CD4-positive, alpha-beta T cell treated with Interleukin-6 for 4 hours (primary cell): Measurements from ENCODE around the gene CCNQ.

ENCODE experiments used
- DNase-seq: peaks from one replicate; pipeline ENCODE4 v3.0.0-alpha.2; 2020; ENCODE audit warnings: mixed read lengths

The CCNQ gene

GRCh38 chrX:153572601-153573000 lies 26.3 kb downstream of the CCNQ start:
- DNase-seq, result no peak

DNA sequence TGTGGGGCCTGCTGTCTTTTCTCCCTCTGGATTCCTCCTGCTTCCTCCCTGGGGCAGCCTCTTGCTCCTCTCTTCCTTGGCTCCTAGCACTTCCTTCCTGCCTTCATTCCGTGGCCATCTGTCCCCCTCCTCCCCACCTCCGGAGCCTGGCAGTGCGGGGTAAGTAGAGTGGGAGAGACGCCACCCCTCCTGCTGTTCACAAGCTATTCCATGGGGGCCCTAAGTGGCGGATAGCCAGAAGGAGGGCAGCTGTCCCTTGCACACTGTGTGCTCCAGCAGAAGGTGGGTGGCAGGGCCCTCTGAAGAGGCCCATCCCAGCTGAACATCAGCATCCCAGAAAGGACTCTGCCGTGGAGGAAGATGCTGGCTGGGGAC lies 27.4 kb downstream of the CCNQ start:
- DNase-seq, result no peak

DNA sequence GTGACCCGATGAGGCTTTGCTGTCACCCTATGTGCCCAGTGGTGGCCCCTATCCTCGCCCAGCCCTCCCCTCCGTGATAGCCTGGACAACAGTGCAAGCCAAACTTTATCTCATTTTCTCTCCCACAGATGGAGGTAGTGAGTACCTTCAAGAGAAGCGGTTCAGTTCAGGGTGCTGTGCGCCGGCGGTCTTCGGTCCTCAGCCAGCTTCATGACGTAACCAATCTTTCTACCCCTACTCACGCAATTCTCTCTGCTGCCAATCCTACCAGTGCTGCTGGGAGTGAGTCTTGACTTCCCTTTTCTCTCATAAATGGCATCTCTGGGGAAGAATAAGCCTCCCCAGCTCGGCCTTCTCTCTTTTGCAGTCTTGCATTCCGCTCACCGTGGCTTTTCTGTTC lies 29.5 kb downstream of the CCNQ start:
- DNase-seq, result no peak

GRCh38 chrX:153568451-153569011 lies 30.4 kb downstream of the CCNQ start:
- no peak for DNase-seq

- no peak for DNase-seq
Observed at GRCh38 chrX:153565996-153566580, 32.9 kb downstream of the CCNQ start.

- DNase-seq, result no peak
Observed at GRCh38 chrX:153564047-153564606, 34.8 kb downstream of the CCNQ start.

- DNase-seq, result no peak
Observed at GRCh38 chrX:153562546-153562945, 36.4 kb downstream of the CCNQ start.

GRCh38 chrX:153561337-153561736 lies 37.6 kb downstream of the CCNQ start:
- DNase-seq, result no peak

GRCh38 chrX:153560466-153560865 lies 38.5 kb downstream of the CCNQ start:
- no peak for DNase-seq

DNA sequence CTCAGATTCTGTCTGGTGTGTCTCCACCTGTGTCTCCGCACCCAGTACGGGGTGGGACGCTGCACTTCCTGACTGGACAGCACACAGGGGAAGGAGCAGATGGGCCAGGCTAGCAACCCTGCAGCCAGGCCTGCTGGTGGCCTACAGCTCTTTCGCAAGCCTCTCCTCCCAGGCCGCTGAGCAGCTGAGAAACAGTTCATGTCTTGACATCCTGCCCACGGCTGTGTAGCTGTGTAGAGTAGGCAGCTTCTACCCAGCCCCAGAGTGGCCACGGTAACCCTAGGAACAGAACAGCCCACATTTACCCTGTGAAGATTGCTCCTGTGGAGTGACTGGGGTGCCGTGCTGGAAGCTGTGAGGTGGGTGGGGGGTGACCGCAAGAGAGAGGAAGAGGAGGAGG lies 38.9 kb downstream of the CCNQ start:
- no peak for DNase-seq

DNA sequence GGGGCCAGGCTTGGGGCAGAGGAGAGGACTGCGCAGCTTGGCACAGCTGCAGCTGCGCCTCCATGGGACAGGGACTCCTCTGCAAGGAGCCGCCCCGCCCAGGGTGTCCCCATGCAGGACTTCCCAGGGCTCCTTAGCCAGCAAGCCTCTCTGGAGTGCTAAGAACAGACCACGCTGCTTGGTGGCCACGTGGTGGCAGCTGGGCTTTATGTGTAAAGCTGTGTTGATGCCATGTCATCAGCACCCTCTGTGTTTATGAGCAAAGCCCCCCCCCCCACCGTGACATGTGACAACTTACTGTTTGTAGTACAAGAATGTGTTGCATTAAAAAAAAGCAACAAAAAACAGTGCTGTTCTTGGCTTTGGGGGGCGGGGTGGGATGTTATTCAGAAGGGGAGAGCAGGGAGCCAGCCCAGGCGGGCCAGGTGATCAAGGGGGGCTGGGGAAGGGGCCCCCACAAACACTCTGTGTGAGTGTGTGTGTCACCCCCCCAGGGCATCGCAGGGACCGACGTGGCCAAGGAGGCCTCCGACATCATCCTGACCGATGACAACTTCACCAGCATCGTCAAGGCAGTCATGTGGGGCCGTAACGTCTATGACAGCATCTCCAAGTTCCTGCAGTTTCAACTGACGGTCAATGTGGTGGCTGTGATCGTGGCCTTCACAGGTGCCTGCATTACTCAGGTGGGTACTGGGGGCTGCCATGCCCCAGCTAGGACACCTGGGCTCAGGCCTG lies 41.2 kb downstream of the CCNQ start:
- no peak for DNase-seq

GRCh38 chrX:153556767-153557166 lies 42.2 kb downstream of the CCNQ start:
- DNase-seq, result no peak

GRCh38 chrX:153554519-153555167 lies 44.3 kb downstream of the CCNQ start:
- DNase-seq, result peak; percentile 73

DNA sequence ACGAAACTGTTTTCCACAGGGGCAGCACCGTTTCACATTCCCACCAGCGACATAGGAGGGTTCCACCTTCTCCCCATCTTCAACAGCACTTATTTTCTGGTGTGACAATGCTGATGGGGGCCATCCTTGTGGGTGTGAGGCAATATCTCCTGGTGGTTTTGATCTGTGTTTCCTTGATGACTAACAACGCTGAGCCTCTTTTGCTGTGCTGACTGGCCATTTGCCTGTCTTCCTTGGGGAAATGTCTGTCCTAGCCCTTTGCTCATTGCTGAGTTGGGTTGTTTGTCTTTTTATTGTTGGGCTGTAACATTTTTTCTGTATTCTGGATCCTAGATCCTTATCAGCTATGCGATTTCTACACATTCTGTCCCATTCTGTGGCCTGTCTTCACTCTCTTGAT lies 47.8 kb downstream of the CCNQ start:
- DNase-seq, result no peak

- DNase-seq, result no peak
Observed at GRCh38 chrX:153549807-153550206, 49.1 kb downstream of the CCNQ start.

GRCh38 chrX:153549231-153549630 lies 49.7 kb downstream of the CCNQ start:
- no peak for DNase-seq

DNA sequence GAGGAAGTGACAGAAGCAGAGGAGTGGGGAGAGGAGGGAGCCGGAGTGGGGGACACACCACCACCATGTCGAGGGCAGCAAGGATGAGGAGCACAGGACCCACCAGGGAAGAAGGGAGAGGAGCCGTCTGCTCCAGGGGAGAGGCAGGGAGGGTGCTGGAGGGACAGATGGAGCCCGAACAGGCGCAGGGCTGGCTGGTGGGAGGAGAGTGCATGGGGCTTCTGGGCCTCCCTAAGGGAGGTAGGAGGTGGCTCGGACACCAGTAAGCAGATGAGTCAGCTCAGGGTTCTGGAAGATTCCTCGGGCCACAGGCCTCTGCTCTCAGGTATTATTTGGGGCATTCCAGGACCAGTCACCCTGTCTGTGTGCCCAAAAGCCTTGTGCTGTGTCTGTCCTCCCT lies 51.7 kb downstream of the CCNQ start:
- DNase-seq, result no peak

DNA sequence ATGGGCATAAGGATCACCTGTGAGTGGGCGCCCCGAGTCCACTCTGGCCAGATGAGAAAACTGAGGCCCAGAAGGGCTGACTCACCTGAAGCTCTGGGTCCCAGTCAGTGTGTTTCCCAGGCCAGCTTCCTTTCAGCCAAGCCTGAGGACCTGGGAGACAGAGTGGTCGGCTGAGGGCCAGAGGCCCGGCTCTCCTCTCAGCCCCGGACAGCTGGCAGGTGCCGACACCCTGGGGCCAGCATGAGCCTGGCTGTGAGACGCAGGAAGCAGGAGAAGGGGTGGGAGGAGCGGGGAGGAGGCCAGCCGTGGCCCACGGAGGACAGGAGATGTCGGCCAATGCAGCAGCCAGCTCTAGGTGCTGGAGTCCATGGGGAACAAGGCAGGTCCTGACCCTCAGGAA lies 52.6 kb downstream of the CCNQ start:
- no peak for DNase-seq

GRCh38 chrX:153544727-153545126 lies 54.2 kb downstream of the CCNQ start:
- DNase-seq, result no peak

- DNase-seq, result no peak
Observed at GRCh38 chrX:153539979-153540358, 59.0 kb downstream of the CCNQ start.

DNA sequence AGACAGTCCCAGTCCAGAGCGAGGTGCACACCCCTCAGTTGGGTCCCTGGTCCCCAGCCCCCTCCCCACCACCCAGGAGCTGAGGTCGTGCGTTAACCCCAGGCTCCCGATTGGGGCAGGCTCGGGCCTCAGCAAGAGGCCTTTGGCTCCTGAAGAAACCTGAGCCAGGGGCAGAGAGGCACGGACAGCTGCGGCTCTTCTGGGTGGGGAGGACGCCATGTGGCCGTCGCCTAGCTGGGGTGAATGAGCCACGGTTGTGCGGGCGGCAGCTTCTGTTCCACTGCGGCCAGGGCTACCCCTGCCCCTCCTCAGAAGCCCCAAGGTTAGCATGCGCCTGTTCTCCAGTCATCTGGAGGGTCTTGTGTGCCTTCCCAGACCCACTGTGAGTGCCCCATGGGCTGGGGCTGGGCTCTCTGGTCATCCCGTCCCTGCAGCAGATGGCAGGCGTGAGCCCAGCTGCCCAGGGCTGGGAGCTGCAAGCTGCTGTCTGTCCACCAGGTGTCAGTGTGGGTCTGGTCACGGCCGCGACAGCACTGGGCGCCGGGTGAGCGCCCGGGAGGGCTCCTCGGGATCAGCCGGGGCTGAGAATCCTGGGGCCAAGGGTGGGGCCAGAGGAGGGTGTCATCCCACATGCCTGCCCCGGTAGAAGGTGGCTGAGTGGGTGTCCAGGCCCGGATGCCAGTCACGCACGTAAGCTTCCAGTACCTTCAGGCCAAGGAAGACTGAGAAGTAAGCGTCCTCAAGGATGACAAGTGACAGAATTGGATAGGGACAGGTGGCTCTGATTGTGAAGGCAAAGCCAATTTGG lies 59.6 kb downstream of the CCNQ start:
- peak; percentile 67 for DNase-seq

GRCh38 chrX:153538424-153538823 lies 60.5 kb downstream of the CCNQ start:
- DNase-seq, result no peak
